GM23338 (cell line): ENCODE results near the gene OR51V1. TPM values are rescaled to one million over a fixed set of nuclear protein-coding genes. Genes with fewer than 3 reads are reported as not detected.

ENCODE experiments used
- ATAC-seq: fragments of 200-7000 bp; cut with Tn5 transposase; 3 replicates; pipeline ENCODE4 v1.9.1; 2020
- DNase-seq: peaks from one replicate; pipeline ENCODE4 v3.0.0-alpha.2; 2015; ENCODE audit warnings: low spot score
- H2AFZ ChIP-seq: fragments of 200-600 bp; sonication (generic); 2 replicates; pipeline ENCODE4 v1.8.0; 2016; ENCODE audit warnings: antibody characterized with exemption, mild to moderate bottlenecking, moderate library complexity
- H3F3A ChIP-seq: fragments of 200-600 bp; sonication (generic); replicated peaks from 2 replicates; pipeline ENCODE4 v1.8.0; 2017; ENCODE audit warnings: antibody characterized with exemption, mixed run types, low read depth
- H3K27ac ChIP-seq: fragments of 200-600 bp; sonication (generic); 2 replicates; pipeline ENCODE4 v1.6.1; 2016; ENCODE audit warnings: low read depth
- H3K27me3 ChIP-seq: fragments of 200-600 bp; sonication (generic); 2 replicates; pipeline ENCODE4 v1.8.0; 2016; ENCODE audit warnings: mild to moderate bottlenecking, mixed run types, moderate library complexity; ENCODE audit not compliant: insufficient read depth
- H3K36me3 ChIP-seq: fragments of 200-600 bp; sonication (generic); 2 replicates; pipeline ENCODE4 v1.8.0; 2016; ENCODE audit warnings: mild to moderate bottlenecking; ENCODE audit not compliant: insufficient read depth
- H3K4me1 ChIP-seq: fragments of 200-600 bp; sonication (generic); 2 replicates; pipeline ENCODE4 v1.8.0; 2016; ENCODE audit warnings: mild to moderate bottlenecking, moderate library complexity; ENCODE audit not compliant: insufficient read depth
- H3K4me2 ChIP-seq: fragments of 200-600 bp; sonication (generic); 2 replicates; pipeline ENCODE4 v1.7.1; 2017; ENCODE audit warnings: mixed run types
- H3K4me3 ChIP-seq: fragments of 200-600 bp; sonication (generic); 2 replicates; pipeline ENCODE4 v1.6.1; 2016; ENCODE audit warnings: mixed run types
- H3K79me2 ChIP-seq: fragments of 200-600 bp; sonication (generic); replicated peaks from 2 replicates; pipeline ENCODE4 v1.8.0; 2017; ENCODE audit warnings: mild to moderate bottlenecking; ENCODE audit not compliant: insufficient read depth
- H3K9me2 ChIP-seq: fragments of 200-600 bp; sonication (generic); 2 replicates; pipeline ENCODE4 v1.8.0; 2017; ENCODE audit not compliant: insufficient read depth
- H4K20me1 ChIP-seq: fragments of 200-600 bp; sonication (generic); replicated peaks from 2 replicates; pipeline ENCODE4 v1.8.0; 2017; ENCODE audit warnings: mild to moderate bottlenecking; ENCODE audit not compliant: insufficient read depth
- H3K27ac Mint-ChIP-seq: 2 replicates; pipeline ENCODE4 v1.8.0; 2020; ENCODE audit warnings: inconsistent platforms, mild to moderate bottlenecking, moderate library complexity, mixed read lengths
- H3K27me3 Mint-ChIP-seq: 3 replicates; pipeline ENCODE4 v1.8.0; 2022; ENCODE audit warnings: low read depth, mild to moderate bottlenecking, moderate library complexity, mixed read lengths, inconsistent platforms; ENCODE audit not compliant: insufficient read depth, poor library complexity
- H3K36me3 Mint-ChIP-seq: 3 replicates; pipeline ENCODE4 v1.8.0; 2021; ENCODE audit warnings: low read depth, mild to moderate bottlenecking, inconsistent platforms, moderate library complexity, mixed read lengths
- H3K4me1 Mint-ChIP-seq: 3 replicates; pipeline ENCODE4 v1.8.0; 2020; ENCODE audit warnings: mild to moderate bottlenecking, inconsistent platforms, mixed read lengths
- H3K4me3 Mint-ChIP-seq: 3 replicates; pipeline ENCODE4 v1.8.0; 2021; ENCODE audit warnings: moderate library complexity, mild to moderate bottlenecking, inconsistent platforms, mixed read lengths
- H3K9me3 Mint-ChIP-seq: 3 replicates; pipeline ENCODE4 v1.8.0; 2020; ENCODE audit warnings: moderate library complexity, mild to moderate bottlenecking, inconsistent platforms, mixed read lengths
- CREB1 ChIP-seq: fragments of 250-450 bp; sonication (Bioruptor Pico); IDR thresholded peaks from 2 replicates; pipeline ENCODE4 v1.5.0; 2020; ENCODE audit warnings: low read depth, mild to moderate bottlenecking, moderate library complexity
- EZH2 ChIP-seq: fragments of 200-600 bp; sonication (generic); IDR thresholded peaks from one replicate; pipeline ENCODE4 v1.8.0; 2017; ENCODE audit warnings: antibody characterized with exemption, mild to moderate bottlenecking, low read depth; ENCODE audit not compliant: unreplicated experiment
- EZH2phosphoT487 ChIP-seq: fragments of 200-600 bp; sonication (generic); IDR thresholded peaks from one replicate; pipeline ENCODE4 v1.8.1; 2018; ENCODE audit warnings: antibody characterized with exemption; ENCODE audit not compliant: unreplicated experiment
- JUNB ChIP-seq: IDR thresholded peaks from one replicate; pipeline ENCODE4 v1.6.1; 2016; ENCODE audit warnings: antibody characterized with exemption; ENCODE audit not compliant: unreplicated experiment
- NANOG ChIP-seq: IDR thresholded peaks from 2 replicates; pipeline ENCODE4 v1.6.1; 2016; ENCODE audit warnings: antibody characterized with exemption, borderline replicate concordance
- POLR2AphosphoS5 ChIP-seq: IDR thresholded peaks from 2 replicates; pipeline ENCODE4 v1.6.1; 2016; ENCODE audit warnings: antibody characterized with exemption, low read depth
- STAT1 ChIP-seq: IDR thresholded peaks from one replicate; pipeline ENCODE4 v1.6.1; 2016; ENCODE audit warnings: antibody characterized with exemption; ENCODE audit not compliant: unreplicated experiment
- ZNF114 ChIP-seq: fragments of 250-450 bp; sonication (Bioruptor Pico); IDR thresholded peaks from 2 replicates; pipeline ENCODE4 v1.5.0; 2020; ENCODE audit warnings: mild to moderate bottlenecking, moderate library complexity
- ZNF331 ChIP-seq: fragments of 250-450 bp; sonication (Bioruptor Pico); IDR thresholded peaks from 2 replicates; pipeline ENCODE4 v1.5.0; 2020; ENCODE audit warnings: low read depth, mild to moderate bottlenecking, moderate library complexity
- polyA plus RNA-seq: library from polyadenylated mRNA; unstranded; fragments of >200 nt; fragmentation: Nextera tagmentation; extraction: Ambion mirVana; gene quantifications from 2 replicates; pipeline ENCODE4 v1.2.1, GENCODE V29; 2016
- total RNA-seq: library from RNA; depleted of rRNA; stranded (reverse); fragments of >200 nt; shearing (Covaris generic); gene quantifications from 2 replicates; pipeline ENCODE4 v1.2.3, GENCODE V29; 2014
- TF ChIP-seq, protein P1 (sequence below): IDR thresholded peaks from one replicate; pipeline ENCODE4 v1.6.1; 2018; ENCODE audit warnings: antibody characterized with exemption; ENCODE audit not compliant: unreplicated experiment
- TF ChIP-seq, protein P2 (sequence below), 2 experiments: fragments of 200-600 bp in 1 of 2; sonication (generic) in 1 of 2; conservative IDR thresholded peaks; 2 replicates each; pipeline versions ENCODE4 v1.5.1 to v1.6.1; 2016 to 2017; ENCODE audit warnings: antibody characterized with exemption in 2 of 2, low read depth in 2 of 2, mild to moderate bottlenecking in 2 of 2, moderate library complexity in 1 of 2
- TF ChIP-seq, protein P3 (sequence below): IDR thresholded peaks from 2 replicates; pipeline ENCODE4 v1.6.1; 2016; ENCODE audit warnings: antibody characterized with exemption

OR51V1 gene
- total and polyA plus RNA-seq, 2 experiments from 2014 or later: not detected

DNA sequence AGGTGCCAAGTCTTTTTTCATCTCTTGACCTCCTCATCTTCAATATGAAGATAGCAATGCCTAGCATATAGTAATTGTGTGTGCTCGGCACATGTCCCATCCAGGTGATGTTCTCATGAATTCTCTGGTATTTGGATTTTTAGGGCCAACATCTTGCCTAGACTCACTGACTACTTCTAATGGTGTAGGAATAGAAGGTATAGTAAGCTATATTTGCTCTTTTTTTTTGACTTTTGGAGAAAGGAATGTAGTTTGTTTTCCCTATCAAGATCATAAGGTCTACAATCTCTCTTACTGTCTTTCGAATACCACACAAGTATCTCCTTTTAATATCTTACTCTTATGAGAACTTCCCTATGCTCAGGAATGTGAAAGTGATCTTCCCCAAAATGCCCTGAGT, 30.6 kb upstream of the OR51V1 start (continued):
- TF ChIP-seq JUNB: no peak
- TF ChIP-seq, protein P1, sequence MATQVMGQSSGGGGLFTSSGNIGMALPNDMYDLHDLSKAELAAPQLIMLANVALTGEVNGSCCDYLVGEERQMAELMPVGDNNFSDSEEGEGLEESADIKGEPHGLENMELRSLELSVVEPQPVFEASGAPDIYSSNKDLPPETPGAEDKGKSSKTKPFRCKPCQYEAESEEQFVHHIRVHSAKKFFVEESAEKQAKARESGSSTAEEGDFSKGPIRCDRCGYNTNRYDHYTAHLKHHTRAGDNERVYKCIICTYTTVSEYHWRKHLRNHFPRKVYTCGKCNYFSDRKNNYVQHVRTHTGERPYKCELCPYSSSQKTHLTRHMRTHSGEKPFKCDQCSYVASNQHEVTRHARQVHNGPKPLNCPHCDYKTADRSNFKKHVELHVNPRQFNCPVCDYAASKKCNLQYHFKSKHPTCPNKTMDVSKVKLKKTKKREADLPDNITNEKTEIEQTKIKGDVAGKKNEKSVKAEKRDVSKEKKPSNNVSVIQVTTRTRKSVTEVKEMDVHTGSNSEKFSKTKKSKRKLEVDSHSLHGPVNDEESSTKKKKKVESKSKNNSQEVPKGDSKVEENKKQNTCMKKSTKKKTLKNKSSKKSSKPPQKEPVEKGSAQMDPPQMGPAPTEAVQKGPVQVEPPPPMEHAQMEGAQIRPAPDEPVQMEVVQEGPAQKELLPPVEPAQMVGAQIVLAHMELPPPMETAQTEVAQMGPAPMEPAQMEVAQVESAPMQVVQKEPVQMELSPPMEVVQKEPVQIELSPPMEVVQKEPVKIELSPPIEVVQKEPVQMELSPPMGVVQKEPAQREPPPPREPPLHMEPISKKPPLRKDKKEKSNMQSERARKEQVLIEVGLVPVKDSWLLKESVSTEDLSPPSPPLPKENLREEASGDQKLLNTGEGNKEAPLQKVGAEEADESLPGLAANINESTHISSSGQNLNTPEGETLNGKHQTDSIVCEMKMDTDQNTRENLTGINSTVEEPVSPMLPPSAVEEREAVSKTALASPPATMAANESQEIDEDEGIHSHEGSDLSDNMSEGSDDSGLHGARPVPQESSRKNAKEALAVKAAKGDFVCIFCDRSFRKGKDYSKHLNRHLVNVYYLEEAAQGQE: no peak
- TF ChIP-seq EZH2: no peak
- TF ChIP-seq ZNF331 (CRISPR knock-in tag): no peak
- no peak for TF ChIP-seq ZNF114 (CRISPR knock-in tag)
- no peak for TF ChIP-seq NANOG
- TF ChIP-seq STAT1: no peak
- no peak for TF ChIP-seq POLR2AphosphoS5
- TF ChIP-seq CREB1 (CRISPR knock-in tag): no peak
- TF ChIP-seq, protein P2, sequence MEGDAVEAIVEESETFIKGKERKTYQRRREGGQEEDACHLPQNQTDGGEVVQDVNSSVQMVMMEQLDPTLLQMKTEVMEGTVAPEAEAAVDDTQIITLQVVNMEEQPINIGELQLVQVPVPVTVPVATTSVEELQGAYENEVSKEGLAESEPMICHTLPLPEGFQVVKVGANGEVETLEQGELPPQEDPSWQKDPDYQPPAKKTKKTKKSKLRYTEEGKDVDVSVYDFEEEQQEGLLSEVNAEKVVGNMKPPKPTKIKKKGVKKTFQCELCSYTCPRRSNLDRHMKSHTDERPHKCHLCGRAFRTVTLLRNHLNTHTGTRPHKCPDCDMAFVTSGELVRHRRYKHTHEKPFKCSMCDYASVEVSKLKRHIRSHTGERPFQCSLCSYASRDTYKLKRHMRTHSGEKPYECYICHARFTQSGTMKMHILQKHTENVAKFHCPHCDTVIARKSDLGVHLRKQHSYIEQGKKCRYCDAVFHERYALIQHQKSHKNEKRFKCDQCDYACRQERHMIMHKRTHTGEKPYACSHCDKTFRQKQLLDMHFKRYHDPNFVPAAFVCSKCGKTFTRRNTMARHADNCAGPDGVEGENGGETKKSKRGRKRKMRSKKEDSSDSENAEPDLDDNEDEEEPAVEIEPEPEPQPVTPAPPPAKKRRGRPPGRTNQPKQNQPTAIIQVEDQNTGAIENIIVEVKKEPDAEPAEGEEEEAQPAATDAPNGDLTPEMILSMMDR (conservative IDR thresholded peaks at IDR 0.05; ENCODE audit: low read depth in 2 of 2): no peak
- TF ChIP-seq, protein P3, sequence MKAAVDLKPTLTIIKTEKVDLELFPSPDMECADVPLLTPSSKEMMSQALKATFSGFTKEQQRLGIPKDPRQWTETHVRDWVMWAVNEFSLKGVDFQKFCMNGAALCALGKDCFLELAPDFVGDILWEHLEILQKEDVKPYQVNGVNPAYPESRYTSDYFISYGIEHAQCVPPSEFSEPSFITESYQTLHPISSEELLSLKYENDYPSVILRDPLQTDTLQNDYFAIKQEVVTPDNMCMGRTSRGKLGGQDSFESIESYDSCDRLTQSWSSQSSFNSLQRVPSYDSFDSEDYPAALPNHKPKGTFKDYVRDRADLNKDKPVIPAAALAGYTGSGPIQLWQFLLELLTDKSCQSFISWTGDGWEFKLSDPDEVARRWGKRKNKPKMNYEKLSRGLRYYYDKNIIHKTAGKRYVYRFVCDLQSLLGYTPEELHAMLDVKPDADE: no peak

DNA sequence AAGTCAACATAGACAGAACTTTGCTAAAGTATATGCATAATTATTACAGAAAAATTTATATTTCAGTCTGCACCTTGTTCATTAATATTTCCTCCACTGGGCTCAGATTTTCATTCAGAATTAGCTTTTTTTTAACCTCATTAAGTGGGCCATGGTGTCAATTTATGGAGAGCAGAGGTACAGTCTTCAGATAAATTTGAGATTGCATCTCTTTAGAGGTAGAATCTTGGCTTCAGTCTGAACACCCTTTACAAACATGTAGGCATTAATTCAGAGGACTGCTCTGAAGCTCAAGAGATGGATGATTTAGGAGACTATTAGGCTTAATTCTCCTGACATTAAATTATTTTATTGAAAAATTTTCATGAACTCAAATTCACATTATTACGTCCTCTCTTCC, 29.8 kb upstream of the OR51V1 start:
- no peaks in the 10 kb centered on the region for H3K9me3 Mint-ChIP-seq
- Histone ChIP-seq H3F3A (no peaks in the 10 kb centered on the region), H3K4me2 (no peak overlapping the region), H3K4me1 (no peaks in the 10 kb centered on the region), H3K9me2 (no peaks in the 10 kb centered on the region), H3K36me3 (no peaks in the 10 kb centered on the region), H3K27me3 (no peaks in the 10 kb centered on the region), H4K20me1 (no peaks in the 10 kb centered on the region), H3K4me3 (no peak overlapping the region), H3K27ac (no peak overlapping the region), H3K79me2 (no peaks in the 10 kb centered on the region), H2AFZ (no peak overlapping the region)
- no peak overlapping the region for H3K4me3 Mint-ChIP-seq
- no peaks in the 10 kb centered on the region for H3K36me3 Mint-ChIP-seq
- H3K4me1 Mint-ChIP-seq: no peaks in the 10 kb centered on the region
- DNase-seq (no peak), ATAC-seq (no peak)
- no peaks in the 10 kb centered on the region for H3K27me3 Mint-ChIP-seq
- no peak overlapping the region for H3K27ac Mint-ChIP-seq
- TF ChIP-seq EZH2phosphoT487: no peak
- no peak for TF ChIP-seq STAT1
- TF ChIP-seq CREB1 (CRISPR knock-in tag): no peak
- no peak for TF ChIP-seq EZH2
- no peak for TF ChIP-seq JUNB
- TF ChIP-seq, protein P1: no peak
